Neural progenitor cell (in vitro differentiated cells): ENCODE measurements around the gene PDE9A.

Source experiments
- EZH2 ChIP-seq: fragments of 200-600 bp; sonication (generic); IDR thresholded peaks from 2 replicates; pipeline ENCODE4 v1.6.1; 2017; ENCODE audit warnings: antibody characterized with exemption, mild to moderate bottlenecking, moderate library complexity
- EZH2phosphoT487 ChIP-seq: fragments of 200-600 bp; sonication (generic); IDR thresholded peaks from 2 replicates; pipeline ENCODE4 v1.6.1; 2017; ENCODE audit warnings: antibody characterized with exemption
- TF ChIP-seq, protein P1 (sequence below): fragments of 200-600 bp; sonication (generic); IDR thresholded peaks from 2 replicates; pipeline ENCODE4 v1.5.1; 2017; ENCODE audit warnings: antibody characterized with exemption, mild to moderate bottlenecking

GRCh38 chr21:42711667-42712066 lies 58.2 kb downstream of the PDE9A start:
- TF ChIP-seq, protein P1, sequence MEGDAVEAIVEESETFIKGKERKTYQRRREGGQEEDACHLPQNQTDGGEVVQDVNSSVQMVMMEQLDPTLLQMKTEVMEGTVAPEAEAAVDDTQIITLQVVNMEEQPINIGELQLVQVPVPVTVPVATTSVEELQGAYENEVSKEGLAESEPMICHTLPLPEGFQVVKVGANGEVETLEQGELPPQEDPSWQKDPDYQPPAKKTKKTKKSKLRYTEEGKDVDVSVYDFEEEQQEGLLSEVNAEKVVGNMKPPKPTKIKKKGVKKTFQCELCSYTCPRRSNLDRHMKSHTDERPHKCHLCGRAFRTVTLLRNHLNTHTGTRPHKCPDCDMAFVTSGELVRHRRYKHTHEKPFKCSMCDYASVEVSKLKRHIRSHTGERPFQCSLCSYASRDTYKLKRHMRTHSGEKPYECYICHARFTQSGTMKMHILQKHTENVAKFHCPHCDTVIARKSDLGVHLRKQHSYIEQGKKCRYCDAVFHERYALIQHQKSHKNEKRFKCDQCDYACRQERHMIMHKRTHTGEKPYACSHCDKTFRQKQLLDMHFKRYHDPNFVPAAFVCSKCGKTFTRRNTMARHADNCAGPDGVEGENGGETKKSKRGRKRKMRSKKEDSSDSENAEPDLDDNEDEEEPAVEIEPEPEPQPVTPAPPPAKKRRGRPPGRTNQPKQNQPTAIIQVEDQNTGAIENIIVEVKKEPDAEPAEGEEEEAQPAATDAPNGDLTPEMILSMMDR: no peak
- TF ChIP-seq EZH2: no peak
- no peak for TF ChIP-seq EZH2phosphoT487
